GM11168 (cell line): ENCODE data around the gene LAMA5.

Experiments
- in situ Hi-C: fragments of 300-500 bp; cut with MboI; formaldehyde crosslinking; loops from one replicate; pipeline ENCODE4 v1.12.0; 2022; ENCODE audit warnings: low sequenced_read_pairs; ENCODE audit not compliant: unreplicated experiment

Gene LAMA5

DNA sequence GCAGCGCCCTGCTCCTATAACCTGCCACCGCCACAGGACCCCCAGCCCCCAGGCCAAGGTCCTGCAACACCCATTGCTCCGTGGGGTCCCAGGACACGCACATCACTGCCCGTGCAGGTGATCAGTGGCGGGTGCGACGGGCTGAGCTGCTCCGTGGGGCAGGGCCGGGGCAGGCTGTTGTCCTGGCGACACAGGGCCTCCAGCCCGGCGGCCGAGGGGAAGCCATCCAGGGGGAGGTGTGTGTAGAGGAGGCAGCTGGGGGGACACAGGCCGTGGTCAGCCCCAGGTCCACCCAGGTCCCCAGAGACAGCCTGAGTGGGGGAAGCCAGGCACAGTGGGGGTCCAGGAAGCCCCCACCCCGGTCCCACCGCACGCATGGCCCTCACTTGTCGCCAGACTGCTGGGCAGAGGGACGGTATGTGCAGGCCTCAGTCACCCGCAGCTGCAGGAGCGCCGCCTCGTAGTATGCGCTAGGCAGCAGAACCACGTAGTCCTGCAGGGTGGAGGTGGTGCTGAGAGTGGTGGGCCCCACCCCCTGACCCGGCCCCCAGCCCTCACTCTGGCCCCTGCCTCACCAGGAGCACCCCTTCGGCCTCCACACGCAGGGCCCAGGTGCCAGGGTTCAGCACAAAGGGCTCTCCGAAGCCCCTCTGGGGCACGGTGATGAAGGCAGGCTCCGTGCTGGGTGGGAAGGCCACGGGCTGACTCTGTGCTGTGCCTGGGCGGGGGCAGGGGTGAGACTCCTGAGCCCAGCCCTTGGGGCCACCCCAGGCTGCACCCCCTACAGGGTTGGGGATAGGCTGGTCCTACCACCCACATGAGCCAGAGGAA, 33.9 kb downstream of the LAMA5 start:
- in situ Hi-C loops, result no loop called here

DNA sequence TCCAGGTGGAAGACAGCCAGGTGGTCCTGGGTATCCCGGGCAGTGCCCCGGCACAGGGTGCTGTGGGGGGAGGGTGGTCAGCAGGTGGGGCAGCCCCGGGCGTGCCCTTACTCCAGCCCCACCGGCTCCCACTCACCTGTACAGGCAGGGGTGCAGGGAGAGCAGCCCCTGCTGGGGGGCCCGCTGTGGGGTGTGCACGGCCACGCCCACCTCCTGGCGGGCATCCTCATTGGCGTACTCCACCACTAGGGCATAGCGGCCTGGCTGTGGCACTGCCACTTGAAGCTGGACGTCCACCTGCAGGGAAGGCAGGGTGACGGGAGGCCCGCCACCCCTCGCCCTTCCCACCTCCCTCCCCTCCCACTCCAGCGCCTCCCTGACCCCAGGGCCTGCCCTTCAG, 34.7 kb downstream of the LAMA5 start:
- in situ Hi-C loops, result no loop called here

DNA sequence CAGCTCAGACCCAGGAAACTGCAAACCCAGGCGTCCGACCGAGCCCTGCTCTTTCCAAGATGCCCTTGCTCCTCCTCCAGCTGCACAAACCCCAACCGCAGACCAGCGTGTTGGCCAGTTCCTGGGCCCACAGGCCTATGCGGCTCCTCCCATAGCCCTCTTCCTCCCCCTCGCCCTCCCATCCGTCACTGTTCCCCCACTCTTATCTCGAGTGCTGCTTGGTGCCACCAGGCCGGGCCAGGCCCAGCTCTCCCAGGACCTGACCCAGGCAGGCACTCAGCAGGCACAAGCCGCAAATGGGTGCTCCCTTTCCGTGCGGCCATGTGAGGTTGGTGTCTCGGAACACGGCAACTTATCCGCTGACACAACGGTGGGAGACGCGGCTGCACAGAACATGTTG, 35.8 kb downstream of the LAMA5 start:
- in situ Hi-C loops, result no loop called here

DNA sequence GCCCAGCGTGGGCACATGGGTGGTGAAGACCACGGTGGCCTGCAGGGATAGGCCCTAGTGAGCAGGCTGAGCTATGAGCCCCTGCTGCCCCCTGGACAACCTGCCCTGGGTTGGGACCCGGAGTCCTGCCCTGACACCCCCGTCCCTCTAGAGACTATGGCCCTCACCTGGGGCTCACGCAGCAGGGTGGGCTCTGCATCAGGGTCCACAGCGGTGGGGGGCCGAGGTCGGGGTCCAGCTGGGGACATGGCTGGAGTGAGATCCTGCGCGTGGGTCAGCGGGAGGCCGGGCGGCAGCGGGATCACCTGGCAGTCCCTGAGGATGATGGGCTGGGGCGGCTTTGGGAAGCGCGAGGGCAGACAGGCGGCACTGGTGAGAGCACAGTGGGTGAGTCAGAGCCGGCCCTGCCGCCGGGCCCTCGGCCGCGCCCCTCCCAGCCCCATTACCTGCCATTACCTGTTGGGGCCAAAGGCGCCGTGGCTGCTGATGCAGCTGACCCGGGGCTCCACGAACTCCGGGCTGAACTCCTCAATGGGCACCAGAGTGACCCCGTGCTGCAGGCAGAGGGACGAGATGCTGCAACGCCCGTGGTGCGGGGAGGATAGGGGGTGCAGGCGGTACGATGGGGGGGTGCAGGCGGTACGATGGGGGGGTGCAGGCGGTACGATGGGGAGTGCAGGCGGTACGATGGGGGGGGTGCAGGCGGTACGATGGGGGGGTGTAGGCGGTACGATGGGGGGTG, 36.4 kb downstream of the LAMA5 start:
- in situ Hi-C loops, result no loop called here

DNA sequence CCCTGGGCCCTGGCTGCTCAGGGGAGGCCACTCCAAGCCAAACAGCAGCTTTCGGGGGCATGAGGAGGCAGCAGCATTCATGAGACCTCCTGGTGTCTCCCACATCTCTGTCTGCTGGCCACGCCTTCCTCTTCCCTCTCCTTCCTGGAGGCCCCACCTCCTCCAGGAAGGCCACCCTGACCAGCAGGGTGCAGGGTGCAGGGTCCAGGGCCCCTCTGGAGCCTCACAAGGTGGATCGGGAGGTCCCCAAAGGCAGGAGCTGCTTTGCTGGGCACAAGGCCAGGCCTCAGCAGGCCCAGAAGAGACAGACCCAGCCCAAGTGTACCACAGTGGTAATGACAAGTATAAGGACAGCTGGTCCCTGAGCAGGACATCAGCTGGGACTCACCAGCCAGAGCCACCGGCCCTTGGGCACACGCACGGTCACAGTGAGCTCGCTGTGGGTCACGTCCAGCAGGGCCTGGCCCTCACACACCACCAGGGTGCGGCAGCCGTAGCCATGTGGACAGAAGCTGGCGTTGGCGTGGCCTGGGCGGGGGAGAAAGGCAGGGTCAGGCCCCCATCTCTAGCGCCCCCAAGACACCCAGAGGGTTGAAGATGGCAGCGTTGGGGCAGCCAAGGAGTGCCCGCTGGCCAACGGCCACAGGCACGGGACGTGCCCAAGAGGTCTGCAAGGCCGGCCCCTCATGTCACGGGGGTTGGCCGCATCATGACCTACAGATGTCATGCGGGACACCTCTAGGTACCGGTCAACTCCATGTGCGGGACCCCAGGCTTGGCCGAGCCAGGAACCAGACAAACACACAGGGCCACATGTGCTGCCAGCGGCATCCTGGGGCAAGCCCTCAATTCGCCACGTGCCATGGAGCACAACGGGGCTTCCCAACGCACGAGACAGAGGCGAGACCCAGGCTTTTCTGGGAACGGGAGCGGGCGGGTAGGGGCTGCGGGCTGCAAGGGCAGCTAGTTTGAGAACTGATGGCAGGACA, 37.4 kb downstream of the LAMA5 start:
- in situ Hi-C loops, result no loop called here

DNA sequence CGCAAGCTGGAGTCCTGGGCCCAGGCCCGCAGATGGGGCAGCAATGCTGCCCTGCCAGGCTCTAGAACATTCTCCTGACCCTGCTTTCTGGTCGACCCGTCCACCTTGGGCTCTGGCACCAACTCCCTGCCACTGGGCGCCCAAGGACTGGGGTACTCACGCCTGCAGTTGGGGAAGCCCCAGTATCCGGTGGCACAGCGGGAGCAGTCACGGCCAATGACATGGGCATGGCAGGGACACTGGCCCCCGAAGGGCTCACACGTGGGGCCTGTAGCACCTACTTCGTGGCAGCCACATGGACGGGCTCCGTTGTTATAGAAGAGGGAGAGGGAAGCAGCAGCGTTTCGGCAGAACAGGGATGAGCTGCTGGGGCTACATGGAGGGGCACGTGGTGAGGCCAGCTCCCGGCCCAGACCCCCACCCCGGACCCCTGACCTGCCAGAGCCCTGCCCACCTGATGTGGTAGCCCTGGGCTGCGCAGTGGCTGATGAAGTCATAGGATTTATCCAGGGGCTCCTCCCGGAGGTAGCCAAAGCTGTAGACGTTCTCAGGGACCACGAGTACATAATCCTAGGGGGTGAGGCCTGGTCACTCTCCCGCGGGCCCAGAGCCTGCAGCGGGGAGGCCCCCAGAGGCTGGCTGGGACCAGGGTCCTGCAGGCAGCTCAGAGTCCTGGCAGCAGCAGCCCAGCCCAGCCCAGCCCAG, 38.3 kb downstream of the LAMA5 start:
- in situ Hi-C loops, result no loop called here

DNA sequence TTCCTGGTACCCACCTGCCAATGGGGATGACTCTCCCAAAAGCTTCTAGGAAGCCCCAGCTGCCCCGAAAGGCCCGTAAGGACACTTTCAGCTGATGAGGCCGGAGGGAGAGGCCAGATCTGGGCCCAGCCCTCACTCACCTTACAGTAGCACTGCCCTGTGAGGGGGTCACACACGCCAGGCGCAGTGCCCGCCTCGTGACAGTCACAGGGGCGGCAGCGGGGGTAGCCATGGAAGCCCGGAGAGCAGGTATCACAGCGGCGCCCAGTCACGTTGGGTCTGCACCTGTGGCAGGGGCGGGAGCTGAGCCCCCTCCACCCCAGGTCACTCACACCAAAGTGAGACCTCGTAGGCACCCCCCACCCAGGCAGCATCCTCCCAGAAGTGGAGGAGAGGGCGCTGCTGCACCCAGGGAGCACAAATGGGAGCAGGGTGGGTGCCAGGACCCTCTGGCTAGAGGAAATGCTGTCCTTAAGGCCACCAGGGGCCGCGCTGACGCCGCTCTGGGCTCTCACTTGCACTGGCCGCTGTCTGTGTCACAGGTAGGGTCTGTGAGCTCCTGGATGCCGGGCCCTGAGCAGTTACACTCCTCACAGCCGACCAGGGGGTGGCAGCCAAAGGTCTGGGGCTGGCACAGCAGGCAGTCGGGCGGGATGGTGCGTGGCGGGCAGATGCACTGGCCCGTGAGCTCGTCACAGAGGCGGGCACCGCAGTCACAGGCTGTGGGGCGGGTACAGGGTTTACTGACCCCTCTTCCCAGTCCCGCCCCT, 39.2 kb downstream of the LAMA5 start:
- in situ Hi-C loops, result no loop called here

DNA sequence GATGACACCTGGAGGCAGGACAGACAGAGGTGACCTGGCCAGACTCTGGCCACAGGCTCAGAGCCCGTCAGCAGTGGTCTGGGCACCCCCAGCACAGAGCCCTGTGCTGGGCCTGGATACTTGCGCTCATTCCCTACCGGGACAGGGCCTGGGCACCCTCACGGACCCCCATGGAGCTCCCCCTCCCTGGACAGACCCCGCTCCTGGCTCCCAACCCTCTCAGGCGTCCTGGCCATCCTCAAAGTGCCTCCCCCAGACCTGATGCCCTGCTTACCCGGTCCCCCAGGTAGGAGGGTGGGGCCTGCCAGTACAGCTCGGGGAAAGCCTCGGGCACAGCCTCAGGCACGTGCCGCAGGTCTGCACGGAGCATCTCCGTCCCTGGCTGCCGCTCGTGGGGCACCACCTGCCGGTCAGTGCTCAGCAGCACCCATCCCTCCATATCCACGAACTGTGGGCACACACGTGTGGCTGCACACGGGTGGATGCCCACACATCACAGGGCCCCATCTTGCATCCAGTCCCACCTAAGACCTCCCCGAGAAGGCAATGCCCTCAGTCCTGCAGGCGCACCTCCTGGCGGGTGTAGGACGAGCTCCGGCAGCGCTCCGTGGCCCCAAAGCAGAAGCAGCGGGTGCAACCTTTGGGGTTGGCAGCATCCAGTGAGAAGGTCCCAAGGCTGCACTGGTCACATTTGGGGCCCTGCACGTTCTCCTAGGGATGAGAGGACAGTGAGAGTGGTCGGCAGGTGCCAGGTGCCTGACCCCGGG, 40.0 kb downstream of the LAMA5 start:
- in situ Hi-C loops, result no loop called here

DNA sequence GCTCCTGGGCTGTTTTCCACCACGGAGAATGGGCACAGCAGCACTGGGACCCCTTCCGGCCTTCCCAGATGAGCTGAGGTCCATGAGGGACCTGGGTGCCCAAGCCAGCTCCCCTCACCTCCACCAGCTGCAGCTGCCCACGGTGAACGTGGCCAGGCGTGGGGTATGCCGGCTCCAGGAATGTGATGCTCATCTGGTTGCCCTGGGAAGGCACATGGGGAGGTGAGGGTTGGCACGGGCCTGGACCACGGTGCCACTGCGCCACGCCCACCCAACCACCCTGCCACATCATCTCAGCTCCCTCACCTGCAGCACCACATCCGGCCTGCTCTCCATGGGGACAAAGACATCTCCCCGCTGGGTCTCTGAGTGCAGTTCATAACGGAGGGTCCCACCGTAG, 40.6 kb downstream of the LAMA5 start:
- in situ Hi-C loops, result no loop called here

DNA sequence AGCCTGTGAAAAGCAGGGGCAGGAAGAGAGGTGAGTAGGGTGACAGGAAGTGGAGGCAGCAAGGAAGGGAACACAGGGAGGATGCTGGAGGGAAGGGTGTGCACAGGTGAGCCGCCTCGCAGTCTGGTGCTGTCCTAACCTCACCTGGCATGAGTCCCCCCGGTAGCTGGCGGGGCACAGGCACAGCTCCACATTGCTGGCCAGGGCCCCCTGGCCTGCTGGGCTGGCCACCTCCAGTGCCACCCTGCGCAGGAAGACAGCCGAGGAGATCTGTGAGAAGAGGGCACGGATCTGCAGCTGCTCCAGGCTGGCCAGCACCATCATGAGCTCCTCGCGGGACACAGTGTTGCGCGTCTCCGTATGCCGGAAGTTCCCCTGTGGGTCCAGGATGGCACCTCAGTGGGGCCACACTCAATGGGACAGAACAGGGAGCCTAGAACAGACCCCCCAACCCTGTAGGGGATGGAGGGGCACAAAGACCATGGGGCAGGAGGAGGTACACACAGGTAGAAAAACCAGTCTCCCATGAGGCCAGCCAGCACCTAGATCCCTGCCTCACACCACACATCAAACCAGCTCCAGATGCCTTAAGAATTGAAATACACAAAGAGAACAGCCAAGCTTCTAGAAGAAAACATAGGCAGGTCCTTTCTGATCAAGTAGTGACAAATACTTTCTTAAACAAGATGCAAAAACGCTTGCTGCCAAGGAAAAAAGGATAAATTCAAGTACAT, 41.8 kb downstream of the LAMA5 start:
- in situ Hi-C loops, result no loop called here

DNA sequence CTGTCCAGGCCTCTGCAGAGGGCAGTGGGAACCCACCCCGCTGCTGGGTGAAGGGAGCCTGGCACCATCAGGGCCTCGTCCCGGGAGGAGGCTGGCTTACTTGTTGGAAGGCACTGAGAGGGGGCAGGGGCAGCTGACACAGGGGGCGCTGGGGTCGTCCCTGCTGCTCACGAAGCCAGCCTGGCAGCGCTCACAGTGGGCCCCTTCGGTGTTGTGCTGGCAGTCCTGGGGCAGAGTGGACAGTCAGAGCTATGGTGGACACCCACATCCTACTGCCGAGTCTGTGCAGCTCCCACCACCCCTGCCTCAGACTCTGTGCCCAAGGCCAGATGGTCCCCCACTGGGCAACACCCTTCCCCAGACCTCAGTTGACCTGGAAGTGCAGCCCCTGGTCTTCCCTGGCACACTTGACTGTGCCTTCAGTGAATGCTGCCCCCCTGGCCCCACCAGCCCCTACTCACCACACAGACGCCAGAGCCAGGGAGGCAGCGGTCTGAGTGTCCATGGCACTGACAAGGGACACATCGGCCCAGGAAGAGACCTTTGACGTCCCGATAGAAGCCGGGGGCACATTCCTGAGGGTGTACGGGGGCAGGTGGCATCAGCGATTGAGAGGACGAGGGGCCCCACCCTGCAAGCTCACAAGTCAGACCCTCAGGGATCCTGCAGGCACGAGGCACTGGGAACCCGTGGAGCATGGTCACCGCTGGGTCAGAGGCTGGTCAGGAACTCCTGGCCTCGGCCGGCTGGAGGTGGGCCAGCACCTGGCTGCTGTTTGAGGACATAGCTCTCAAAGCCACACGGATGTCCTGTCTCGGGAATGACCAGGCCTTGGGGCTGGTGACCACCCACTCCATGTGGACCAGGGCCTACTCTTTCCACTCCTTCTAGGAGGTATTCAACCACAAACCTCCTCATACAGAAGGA, 42.9 kb downstream of the LAMA5 start:
- in situ Hi-C loops, result no loop called here

DNA sequence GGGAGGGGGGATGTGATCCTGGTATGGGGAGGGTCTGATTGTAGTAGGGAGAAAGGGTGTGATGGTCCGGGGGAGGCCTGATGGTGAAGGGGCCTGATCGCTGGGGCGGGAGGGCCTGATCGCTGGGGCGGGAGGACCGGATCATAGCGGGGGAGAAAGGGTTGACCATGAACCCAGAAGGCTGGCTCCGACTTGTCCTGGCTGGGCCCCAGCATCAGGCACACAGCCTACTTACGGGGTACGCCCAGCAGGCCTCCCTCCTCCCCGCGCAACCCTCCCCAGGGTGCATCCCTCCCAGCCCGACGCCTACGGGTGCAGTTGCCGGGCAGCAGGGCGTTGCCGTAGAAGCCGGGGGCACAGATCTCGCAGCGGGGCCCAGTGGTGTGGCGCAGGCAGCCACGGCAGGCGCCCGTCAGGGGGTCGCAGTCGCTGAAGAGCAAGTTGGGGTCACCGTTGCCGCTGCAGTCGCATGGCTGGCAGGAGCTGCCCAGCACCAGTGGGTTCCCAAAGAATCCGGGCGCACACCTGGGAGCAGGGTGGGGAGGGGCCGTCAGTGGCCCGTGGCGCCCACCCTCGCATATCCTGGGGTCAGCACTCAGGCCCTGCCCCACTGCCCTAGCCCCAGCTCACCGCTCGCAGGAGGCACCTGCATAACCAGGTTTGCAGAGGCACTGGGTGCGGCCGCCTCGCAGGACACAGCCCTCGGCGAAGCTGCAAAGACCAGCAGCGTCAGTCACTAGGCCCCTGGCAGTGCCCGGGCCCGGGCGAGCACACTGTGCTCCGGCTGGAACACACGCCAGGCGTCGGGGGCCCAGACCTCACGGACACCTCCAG, 43.7 kb downstream of the LAMA5 start:
- in situ Hi-C loops, result no loop called here

DNA sequence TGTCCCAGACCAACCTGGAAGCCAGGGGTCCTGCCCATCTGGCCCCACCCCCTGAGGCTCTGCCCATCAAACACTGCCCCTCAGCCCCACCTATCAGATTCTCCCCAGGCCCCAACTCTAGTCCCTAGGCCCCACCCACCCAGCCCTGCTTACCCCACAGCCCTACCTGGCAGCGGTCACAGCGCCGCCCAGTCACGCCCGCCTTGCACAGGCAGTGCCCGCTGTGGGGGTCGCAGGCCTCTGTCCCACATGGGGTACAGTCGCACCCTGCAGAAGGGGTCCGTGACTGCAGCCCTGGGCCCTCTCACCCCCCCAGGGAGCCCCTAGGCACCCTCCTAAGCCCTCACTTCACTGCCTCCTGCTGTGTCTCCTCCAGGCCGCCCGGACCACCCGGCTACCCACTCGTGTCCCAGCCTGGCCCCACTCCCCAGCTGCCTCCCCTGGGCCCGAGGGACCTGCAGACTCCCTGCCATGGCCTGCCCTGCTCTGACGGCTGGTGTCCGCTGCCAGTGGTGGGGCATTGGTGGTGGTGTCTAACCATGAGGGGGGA, 44.5 kb downstream of the LAMA5 start:
- in situ Hi-C loops, result no loop called here

DNA sequence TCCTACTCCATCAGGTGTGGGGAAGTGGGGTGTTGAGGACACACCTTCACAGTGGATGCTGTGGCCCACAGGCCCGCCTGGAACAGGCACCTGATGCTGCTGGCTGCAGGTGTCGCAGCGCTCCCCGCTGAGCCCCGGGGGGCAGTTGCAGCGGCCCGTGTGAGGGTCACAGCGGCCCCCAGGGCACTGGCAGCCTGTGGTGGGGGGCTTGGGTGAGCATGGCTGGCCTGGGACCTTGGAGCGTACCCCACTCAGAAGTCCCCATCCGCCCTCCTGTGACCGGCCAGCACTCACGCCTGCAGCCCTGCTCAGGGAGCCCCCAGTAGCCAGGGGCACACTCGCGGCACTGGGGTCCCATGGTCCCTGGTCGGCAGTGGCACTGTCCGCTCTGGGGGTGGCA, 45.1 kb downstream of the LAMA5 start:
- in situ Hi-C loops, result no loop called here

DNA sequence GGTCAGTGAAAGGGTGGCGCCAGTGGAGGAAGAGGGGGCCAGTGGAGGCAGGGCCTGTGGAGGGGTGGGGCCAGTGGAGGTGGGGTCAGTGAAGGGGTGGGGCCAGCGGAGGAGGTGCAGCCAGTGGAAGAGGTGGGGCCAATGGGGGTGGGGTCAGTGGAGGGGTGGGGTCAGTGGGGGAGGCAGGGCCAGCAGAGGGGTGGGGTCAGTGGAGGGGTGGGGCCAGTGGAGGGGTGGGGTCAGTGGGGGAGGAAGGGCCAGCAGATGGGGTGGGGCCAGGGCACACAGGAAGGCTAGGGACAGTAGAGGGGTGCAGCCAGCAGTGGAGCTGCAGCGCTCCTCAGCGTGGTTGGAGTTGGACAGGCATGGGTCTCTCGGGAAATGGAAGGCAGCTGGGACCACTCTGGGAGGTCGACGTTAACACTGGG, 45.6 kb downstream of the LAMA5 start:
- in situ Hi-C loops, result no loop called here
